K562 treated with DMSO at 1 percent for 4 hours (cell line): ENCODE results near the gene TLK1. TPM values are rescaled to one million over a fixed set of nuclear protein-coding genes. Genes with fewer than 3 reads are reported as not detected.

ENCODE experiments used
- total RNA-seq: library from RNA; unstranded; fragments of 300-600 nt; gene quantifications from 2 replicates; pipeline ENCODE4 v1.2.3, GENCODE V29; 2022; ENCODE audit not compliant: insufficient read depth

TLK1 gene
- 21.8 and 22.7 TPM in 2 replicates for total RNA-seq

GRCh38 chr2:171160119-171160955 lies at the start of gene TLK1:
Gene TLK1, minus strand, starts transcription at chr2:171160893. Its CDS starts 465 bp downstream, at chr2:171160428.

Other genes with a start within 250 kb of the TLK1 start
- 93.6 and 113 TPM in 2 replicates for gene GORASP2, start 231.6 kb downstream of the TLK1 start, total RNA-seq